ENCODE data around the gene DDR1.
A peak's percentile ranks its signal among the peaks of the same experiment; 100 is the strongest.
"Not testable (repeated sequence)": the region's sequence is repeated elsewhere in the genome, so short reads cannot be mapped to it uniquely, and the experiment has no call there.

DDR1 gene

GRCh38 chr6:30918670-30919069, 34.4 kb downstream of the DDR1 start:
- DNase-seq (ENCODE audit: low spot score) = no peak

GRCh38 chr6:30922447-30922852, 38.1 kb downstream of the DDR1 start:
- no peak for DNase-seq (ENCODE audit: low spot score)

GRCh38 chr6:30924040-30924627, 39.8 kb downstream of the DDR1 start:
- not testable (repeated sequence) for DNase-seq (ENCODE audit: low spot score)

GRCh38 chr6:30926644-30927043, 42.3 kb downstream of the DDR1 start:
- DNase-seq (ENCODE audit: low spot score) = no peak

- not testable (repeated sequence) for DNase-seq (ENCODE audit: low spot score)
These were observed 42.8 kb downstream of the DDR1 start for GRCh38 chr6:30927080-30927479.

GRCh38 chr6:30928677-30929076, 44.4 kb downstream of the DDR1 start:
- no peak for DNase-seq (ENCODE audit: low spot score)

GRCh38 chr6:30930506-30930905, 46.2 kb downstream of the DDR1 start:
- no peak for DNase-seq (ENCODE audit: low spot score)

- no peak for DNase-seq (ENCODE audit: low spot score)
These were observed 47.0 kb downstream of the DDR1 start for GRCh38 chr6:30931272-30931671.

- DNase-seq (ENCODE audit: low spot score) = no peak
These were observed 47.8 kb downstream of the DDR1 start, which contains the start of gene SFTA2 for GRCh38 chr6:30931969-30932645. TSS of gene SFTA2 (minus strand) at chr6:30932170. CDS start at chr6:30932096, 74 bp downstream.

- DNase-seq (ENCODE audit: low spot score) = no peak
These were observed 48.5 kb downstream of the DDR1 start for GRCh38 chr6:30932665-30933365.

- DNase-seq (ENCODE audit: low spot score) = no peak
These were observed 50.7 kb downstream of the DDR1 start for GRCh38 chr6:30935018-30935417.

- no peak for DNase-seq (ENCODE audit: low spot score)
These were observed 52.9 kb downstream of the DDR1 start for GRCh38 chr6:30937265-30937664.

- DNase-seq (ENCODE audit: low spot score) = no peak
These were observed 54.4 kb downstream of the DDR1 start for GRCh38 chr6:30938730-30939129.

- no peak for DNase-seq (ENCODE audit: low spot score)
These were observed 55.2 kb downstream of the DDR1 start for GRCh38 chr6:30939473-30939872.

- DNase-seq (ENCODE audit: low spot score) = no peak
These were observed 56.2 kb downstream of the DDR1 start, which contains the start of gene MUCL3 for GRCh38 chr6:30940361-30940986. TSS of gene MUCL3 (plus strand) at chr6:30940973. CDS start at chr6:30941000, 27 bp downstream.

GRCh38 chr6:30942338-30943060, 58.2 kb downstream of the DDR1 start:
- DNase-seq (ENCODE audit: low spot score) = peak; percentile 54

GRCh38 chr6:30944051-30944450, 59.7 kb downstream of the DDR1 start:
- no peak for DNase-seq (ENCODE audit: low spot score)

GRCh38 chr6:30945281-30945680, 61.0 kb downstream of the DDR1 start:
- no peak for DNase-seq (ENCODE audit: low spot score)

GRCh38 chr6:30947231-30947630, 62.9 kb downstream of the DDR1 start:
- DNase-seq (ENCODE audit: low spot score) = no peak

- DNase-seq (ENCODE audit: low spot score) = no peak
These were observed 64.5 kb downstream of the DDR1 start for GRCh38 chr6:30948811-30949210.

Measured in D341Med (cell line).